NCI-H128 (cell line): Measurements from ENCODE around the gene DSTYK.
"Not testable (repeated sequence)": the region's sequence is repeated elsewhere in the genome, so short reads cannot be mapped to it uniquely, and the experiment has no call there.

Experiments used
- DNase-seq: peaks from one replicate; lab custom pipeline; 2025; ENCODE audit not compliant: unreplicated experiment; lab: John Stamatoyannopoulos, UW

Gene DSTYK

GRCh38 chr1:205243350-205244191, 32.1 kb upstream of the DSTYK start:
- DNase-seq = no peak

GRCh38 chr1:205241366-205242030, 30.0 kb upstream of the DSTYK start:
- no peak for DNase-seq

DNA sequence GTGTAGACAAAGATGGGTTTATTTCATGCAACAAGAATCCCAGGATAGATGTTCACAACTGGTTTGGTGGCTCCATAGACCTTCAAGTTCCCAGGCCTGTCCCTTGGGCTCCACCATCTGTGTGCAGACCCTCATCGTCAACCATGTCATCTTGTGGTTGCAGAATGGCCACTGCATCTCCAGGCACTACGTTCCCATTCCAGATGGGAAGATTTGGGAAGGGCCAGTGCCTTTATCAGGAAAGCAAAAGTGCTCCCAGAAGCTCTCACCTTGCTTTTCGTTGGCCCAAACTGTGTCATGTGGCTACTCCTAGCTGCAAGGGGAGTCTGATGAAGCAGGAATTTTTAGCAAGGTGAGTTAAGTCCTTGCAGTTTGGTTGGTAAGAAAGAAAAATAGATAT, 29.1 kb upstream of the DSTYK start:
- no peak for DNase-seq

- DNase-seq = no peak
Observed at GRCh38 chr1:205240118-205240517, 28.6 kb upstream of the DSTYK start.

DNA sequence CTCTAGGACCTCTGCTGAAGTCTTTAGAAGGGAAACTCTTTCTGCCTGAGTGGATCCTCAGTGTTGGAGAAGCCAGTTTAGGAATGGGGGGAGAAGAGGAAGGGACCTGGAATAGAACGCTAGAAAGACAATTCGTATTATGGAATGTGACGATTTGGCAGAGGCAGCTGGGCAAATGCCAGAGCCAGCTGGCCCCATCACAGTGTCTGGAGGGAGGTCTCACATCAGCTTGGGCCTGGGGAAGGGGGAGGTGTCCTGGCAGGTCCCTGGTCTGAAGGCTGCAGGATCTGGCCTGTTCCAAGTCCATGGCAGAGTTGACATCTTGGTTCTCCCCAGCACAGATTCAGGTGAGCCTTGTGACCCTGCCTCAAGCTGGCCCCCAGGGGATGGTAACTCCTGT, 27.6 kb upstream of the DSTYK start:
- DNase-seq = no peak

DNA sequence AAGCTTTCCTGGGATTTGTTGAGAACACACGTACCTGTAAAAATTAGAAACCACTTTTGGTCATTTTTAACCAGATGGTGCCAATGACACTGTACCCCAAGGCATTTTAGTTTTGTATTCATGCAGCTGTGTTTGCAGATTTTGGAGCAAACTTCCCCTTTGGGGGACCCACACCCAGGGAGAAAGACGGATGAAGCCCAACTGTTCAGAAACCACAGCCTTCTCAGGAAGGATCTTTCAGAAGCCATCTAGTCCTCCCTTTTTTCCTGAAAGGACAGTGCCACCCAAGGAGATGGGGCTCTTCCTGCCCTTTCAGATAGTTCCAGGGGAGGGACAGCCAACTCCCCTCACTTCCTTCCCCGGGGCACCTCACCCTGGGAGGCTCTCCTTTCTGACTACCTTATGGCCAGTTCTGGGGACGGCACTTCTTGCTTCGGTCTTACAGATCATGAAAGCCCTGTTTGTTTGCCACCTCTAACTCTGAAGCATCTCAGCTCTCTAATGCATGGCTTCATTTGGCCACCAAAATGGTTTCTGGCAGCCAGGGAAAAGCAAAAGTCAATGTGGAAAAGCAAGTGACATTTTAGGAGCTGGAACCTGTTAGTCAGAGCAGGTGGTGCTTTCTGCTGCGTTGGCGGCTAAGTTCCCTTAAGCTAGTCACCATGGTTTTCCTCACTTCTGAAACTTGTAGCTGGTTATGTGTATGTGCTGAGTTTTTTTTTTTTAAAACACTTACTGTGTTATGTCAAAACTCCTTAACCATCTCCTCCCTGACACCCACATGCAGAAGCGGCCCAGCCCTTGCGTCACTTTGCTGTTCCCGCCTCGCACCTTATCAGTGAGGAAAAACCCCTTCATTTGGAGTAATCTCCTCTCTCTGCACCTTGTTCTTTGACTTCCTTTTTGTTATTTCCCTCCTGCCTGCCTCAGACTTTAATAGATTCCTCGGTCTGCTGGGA, 26.3 kb upstream of the DSTYK start:
- DNase-seq = no peak

GRCh38 chr1:205236951-205237475, 25.5 kb upstream of the DSTYK start:
- DNase-seq = no peak

DNA sequence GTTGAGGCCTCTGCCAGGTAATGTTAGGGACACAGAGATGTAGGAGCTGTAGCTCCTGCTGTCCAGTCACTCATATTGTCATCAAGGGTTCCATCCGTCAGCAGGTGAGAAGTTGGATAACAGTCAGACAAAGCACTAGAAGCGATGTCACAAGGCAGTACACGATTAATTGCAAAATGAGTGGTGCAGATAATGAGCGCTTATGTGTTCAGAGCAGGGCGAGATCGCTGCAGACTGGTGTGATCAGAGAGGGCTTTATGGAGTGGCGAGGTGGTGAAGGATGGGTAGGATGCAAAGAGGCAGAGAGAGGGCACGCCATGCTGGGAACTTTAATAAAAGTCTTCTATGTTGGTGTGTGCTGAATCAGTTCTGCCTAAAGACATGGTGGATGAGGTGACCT, 25.0 kb upstream of the DSTYK start:
- DNase-seq = no peak

DNA sequence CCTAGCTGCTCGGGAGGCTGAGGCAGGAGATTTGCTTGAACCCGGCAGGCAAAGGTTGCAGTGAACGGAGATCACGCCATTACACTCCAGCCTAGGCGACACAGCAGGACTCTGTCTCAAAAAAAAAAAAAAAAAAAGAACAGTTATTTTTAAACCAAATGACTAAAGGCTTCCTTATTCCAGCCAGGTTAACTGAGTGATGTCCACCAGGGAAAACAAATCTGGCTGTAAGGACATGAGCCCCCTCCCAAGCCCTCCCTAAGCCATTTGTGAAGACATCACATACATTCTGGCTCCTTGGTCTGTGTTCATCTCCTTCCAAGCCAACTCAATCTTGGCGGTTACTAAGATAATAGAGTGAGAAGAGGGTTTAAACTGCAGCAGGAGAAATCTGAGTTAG, 24.4 kb upstream of the DSTYK start:
- DNase-seq = no peak

DNA sequence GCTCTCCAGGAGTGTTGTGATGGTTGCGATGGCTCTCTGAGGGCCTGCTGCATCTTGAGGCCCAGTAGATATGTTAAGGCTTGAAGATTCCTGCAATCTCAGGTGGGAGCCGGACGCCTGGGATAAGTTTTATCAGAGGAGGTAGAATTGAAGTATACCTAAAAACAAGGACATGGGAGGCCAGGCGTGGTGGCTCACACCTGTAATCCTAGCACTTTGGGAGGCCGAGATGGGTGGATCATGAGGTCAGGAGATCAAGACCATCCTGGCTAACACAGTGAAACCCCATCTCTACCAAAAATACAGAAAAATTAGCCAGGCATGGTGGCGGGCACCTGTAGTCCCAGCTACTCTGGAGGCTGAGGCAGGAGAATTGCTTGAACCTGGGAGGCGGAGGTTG, 22.5 kb upstream of the DSTYK start:
- not testable (repeated sequence) for DNase-seq

DNA sequence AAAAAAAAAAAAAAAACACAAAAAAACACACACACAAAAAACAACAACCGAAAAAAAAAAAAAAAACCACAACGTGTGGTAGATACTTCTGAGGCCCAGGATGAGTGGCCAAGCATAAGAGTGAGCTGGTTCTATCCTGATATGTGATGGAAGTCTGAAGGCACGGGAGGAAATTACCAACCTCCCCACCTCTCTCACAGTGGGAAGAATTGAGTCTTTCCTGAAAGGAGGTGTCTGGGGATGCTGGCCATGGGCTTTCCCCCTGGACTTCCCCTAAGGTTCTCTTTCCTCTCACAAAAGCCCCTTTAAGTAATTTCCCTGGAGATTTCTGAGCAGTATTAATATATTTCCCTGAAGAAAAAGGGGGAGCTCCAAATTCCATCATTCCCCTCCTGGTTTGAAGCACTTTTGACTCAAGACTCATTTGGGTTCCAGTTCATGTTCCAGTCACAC, 21.5 kb upstream of the DSTYK start:
- DNase-seq = no peak

- DNase-seq = no peak
Observed at GRCh38 chr1:205232127-205232820, 20.8 kb upstream of the DSTYK start.

DNA sequence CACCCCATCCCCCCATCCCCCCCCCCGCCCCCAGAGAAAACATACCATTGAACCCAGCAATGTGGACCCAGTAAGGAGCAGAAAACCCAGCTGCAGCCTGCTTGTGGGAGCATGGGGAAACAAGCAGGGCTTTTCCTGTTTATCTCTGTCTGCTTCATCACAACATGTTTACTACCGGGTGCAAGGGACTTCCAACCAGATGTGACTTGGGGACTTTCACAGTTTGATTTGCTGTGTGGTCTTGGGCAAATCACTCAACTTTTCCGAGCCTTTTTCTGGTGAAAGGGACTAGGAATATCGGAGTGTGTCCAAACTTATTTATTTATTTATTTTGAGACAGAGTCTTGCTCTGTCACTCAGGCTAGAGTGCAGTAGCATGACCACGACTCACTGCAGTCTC, 19.5 kb upstream of the DSTYK start:
- DNase-seq = no peak

DNA sequence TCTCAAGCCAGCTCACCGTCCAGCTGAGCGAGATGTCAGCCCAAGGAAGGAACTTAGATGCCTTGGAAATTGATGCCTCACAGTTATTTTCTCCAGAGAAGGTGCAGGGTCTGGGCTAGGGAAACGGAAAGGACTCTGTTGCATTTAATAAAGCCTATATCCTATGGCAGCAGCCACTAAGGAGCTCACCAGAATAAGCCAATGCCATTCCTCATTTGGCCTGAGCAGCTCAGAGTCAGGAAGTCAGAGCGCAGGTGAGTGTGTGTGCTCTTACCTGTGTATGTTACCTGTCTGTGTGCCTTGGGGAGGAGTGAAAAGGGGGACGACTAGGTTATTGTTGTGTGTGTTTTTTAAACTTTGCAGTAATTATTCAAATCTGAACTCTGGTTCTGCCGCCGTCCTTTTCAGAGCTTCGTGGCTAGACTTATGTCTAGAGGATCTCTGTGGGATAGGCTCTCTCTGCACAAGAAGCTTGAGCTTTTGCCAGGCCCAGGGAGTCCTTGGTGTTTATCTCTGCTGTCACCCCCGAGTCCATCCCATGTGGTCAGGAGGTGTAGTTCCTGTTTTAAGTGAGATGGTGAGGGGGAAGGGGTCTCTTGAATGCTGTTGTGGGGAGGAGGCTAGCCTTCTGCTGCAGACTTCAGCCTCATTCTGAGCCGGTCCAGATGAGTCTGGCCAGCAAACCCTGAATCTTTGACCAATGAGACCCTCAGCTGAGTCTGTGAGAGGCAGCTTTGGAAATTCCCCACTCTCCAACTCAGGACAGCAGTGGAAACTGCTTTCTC, 18.6 kb upstream of the DSTYK start:
- no peak for DNase-seq

DNA sequence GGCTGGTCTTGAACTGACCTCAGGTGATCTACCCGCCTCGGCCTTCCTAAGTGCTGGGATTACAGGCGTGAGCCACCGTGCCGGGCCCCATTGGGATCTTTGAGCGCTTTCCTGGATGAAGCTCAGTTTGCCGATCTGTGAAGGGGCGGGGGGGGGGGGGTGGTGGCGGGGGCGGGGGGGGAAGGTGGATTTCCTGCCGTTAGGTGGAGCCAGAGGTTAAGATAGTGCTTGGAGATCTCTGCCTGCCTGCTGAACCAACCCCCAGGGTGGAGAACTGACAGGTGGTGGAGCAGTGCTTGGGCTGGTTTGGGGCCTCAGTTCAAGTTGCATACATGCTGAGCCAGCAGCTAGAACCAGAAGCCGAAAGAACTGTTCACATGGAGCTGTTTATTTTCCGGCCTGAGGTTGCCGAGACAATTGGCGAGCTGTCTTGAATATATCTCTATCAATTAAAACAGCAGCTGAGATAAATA, 17.9 kb upstream of the DSTYK start:
- DNase-seq = peak; percentile 65

GRCh38 chr1:205228093-205228521, 16.6 kb upstream of the DSTYK start:
- no peak for DNase-seq

DNA sequence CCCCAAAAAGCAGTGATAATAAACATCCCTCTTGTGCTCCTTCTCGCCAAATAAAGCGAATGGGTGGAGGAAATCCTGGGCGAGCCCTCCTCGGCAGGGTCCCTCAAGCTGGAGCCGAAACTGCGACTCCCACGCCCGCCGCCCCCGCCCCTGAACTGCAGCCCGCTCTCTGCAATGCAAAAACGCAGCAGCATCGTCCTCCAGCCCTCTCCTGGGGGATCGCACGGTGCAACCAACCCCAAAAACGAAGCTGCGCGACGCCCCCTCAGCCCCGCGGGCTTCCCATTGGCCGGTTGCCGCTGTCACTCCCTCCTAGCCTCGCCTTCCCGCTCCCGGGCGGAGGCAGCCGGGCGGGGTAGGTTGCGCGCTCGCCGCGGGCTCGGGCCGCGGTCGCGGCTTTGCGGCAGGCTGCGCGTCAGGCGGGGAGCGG, 16.1 kb upstream of the DSTYK start, which contains the start of gene TMCC2:
Gene TMCC2 (plus strand): TSS at position 363 of the 430 bp plus-strand sequence. CDS start 619 bp downstream, outside the sequence.
- DNase-seq = peak; percentile 98

- DNase-seq = no peak
Observed at GRCh38 chr1:205226868-205227583, 15.5 kb upstream of the DSTYK start.
